Head of caudate nucleus (tissue), 42 donors: Measurements from ENCODE around the gene TGDS.
A peak's percentile ranks its signal among the peaks of the same experiment; 100 is the strongest.

Experiments
- DNase-seq, 42 donors: peaks; one replicate each; pipeline versions ENCODE4 v3.0.0 to v3.0.0-alpha.2; 2020 to 2021; ENCODE audit warnings: mixed read lengths in 7 of 42
- intact Hi-C: fragments of 100-400 bp; cut with DNase I; formaldehyde crosslinking; loops from one replicate; pipeline ENCODE4 v1.15.0; 2022

TGDS gene

GRCh38 chr13:94602467-94602866 is 6.5 kb upstream of the TGDS start:
- DNase-seq: no peak
- intact Hi-C loops: no loop called here

DNA sequence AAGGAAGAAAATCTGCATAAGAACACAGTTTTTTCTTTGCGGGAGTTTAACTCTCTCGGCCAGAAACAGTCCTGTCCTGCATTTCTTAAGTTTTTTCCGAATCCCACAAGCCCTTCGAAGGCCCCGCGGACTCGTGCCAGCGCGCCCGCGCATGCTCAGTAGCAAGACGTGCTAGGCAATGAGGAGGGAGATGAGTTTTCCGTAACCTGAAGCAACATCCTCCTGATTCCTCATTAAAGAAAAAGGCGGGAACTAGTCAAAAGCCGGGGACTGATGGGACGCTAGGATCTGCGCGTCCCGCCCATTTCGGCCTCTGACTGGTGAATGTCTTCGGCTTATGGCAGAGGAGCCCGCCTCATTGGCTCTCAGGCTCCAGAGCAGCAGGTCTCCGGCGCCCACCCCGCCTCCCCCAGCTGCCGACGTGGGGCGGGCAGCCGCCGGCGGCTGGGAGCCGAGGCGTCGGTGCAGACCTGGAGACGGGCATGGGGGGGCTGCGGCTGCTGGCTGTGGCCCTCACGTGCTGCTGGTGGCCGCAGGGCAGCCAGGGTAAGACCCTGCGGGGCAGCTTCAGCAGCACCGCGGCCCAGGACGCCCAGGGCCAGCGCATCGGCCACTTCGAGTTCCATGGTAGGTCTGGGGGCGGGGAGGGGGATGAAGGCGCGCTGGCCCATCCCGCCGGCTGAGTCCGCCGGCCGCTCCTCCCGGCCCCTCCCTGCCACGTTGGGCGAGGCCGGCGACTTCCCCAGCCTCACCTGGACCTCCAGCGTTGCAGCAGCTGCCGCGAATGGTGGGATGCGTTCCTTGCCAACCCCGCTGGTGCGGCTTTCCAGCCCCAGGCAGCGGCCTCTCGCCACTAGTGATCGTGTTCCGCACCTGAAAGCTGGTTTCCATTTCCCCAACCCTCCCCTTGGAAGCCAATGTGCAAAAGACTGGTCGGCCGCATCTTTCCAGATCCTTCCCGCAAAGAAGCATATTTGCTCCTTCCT is 5.8 kb upstream of the TGDS start, which contains the start of gene GPR180:
Gene GPR180, plus strand, starts transcription at position 412 of the 986 bp plus-strand sequence. Its CDS starts 71 bp downstream, at position 483.
- DNase-seq: peak; percentile 87 to 99 (median 97)
- intact Hi-C loops: loop anchor here (2.0 kb wide), 1 partner anchor 51 kb away; no protein-coding TSS in a partner anchor

GRCh38 chr13:94599877-94600276 is 3.9 kb upstream of the TGDS start:
- no peak for DNase-seq
- intact Hi-C loops: loop anchor here (2.0 kb wide), 1 partner anchor 49 kb away; no protein-coding TSS in a partner anchor

DNA sequence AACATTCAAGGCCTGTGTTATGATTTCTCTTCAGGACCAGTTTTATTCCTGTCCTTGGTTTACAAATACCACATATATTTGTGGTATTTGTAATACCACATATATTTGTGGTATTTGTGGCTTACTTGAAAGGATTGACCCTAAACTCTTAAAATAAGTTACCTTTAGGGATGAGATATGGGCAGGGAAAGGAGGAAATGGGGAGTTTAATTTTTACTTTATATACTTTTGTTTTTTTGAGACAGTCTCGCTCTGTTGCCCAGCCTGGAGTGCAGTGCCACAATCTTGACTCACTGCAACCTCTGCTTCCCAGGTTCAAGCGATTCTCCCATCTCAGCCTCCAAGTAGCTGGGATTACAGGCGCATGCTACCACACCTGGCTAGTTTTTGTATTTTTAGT is 2.3 kb upstream of the TGDS start:
- DNase-seq: no peak
- intact Hi-C loops: no loop called here

DNA sequence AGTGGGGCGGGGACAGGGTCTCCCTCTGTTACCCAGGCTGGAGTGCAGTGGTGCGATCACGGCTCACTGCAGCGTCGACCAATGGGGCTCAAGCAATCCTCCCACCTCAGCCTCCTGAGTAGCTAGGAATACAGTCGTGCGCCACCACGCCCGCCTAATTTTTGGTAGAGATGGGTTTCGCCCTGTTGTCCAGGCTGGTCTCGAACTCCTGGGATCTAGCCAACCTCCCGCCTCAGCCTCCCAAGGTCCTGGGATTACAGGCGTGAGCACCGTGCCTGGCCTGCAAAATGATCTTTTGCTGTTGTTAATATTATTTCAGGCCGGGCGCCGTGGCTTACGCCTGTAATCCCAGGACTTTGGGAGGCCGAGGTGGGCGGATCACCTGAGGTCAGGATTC is 621 bp upstream of the TGDS start:
- DNase-seq: peak in 5 of 42 donors; percentile 18 to 40 (median 24)
- intact Hi-C loops: no loop called here

DNA sequence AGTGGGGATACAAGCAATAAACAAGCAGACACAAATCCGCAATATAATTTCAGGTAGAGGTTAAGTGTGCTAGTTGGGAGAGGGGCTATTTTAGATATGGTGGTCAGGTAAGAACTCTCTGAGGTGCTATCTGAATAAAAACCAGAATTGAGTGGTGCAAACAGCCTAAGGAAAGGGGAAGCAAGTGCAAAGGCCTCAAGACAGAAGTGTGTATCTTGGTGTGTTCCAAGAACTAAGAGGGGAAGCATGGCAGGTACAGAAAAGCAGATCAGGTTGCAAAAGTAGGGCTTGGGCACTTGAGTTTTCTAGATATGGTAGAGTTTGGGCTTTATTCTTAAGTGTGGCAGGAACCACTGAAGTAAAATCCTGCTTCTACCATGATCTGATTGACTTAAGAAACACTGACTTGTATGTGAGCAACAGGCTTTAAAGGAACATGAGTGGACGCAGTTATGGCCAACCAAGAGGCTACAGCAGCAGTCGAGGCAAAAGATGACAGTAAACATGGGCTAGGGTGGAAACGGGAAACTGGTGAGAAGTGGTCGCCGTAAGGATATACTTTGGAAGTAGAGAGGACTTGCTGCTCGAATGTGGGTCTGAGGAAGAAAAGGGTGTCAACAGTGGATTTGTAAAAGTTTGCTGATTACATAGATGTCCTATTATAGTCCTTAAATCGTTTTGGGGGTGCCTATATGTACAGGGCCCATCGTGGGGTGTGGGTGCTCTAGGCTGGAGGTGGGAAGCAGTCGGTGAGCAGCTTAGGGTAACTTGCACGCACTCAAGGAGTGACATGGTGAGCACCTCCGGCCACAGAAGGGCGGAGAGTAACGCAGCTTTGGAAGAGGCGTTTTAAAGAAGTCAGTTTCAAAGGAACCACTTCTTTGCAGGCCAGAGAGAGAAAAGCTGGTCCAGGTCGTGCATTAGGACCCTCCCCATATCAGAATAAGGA is 677 bp downstream of the TGDS start:
- intact Hi-C loops: no loop called here
- DNase-seq: peak in 3 of 42 donors; percentile 21 to 52 (median 34)

GRCh38 chr13:94590744-94591143 is 5.2 kb downstream of the TGDS start:
- no peak for DNase-seq
- intact Hi-C loops: no loop called here

DNA sequence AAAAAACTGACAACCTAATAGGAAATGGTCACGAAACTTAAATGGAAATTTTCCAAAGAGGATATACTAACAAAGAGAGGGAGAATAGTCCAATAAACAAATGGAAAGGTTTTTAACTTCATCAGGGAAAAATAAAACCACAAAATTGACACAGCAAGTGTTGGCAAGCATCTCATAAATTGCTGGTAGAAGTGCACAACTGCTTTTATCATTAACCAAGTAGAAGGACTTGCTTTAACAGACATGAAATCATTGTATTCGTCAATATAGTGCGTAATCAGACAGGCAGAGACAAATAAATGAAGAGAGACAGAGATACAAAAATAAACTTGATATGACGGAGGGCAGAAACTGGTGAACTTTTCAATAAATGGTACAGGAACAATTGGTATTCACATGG is 7.4 kb downstream of the TGDS start:
- DNase-seq: no peak
- intact Hi-C loops: no loop called here

DNA sequence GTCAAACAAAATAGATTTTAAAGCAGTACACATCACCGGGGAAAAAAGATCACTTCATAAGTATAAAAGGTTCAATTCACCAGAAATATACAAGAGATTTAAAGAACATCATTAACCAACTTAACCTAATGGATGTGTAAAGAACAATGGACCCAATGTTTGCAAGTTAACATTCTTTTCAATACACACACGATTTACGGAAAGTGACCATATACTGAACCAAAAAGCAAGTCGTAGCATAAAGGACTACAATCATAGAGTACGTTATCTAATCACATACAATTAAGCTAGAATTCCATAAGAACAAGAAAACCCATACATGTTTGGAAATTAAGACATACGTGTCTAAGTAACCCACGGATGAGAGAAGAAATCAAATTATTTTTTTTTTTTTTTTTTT is 9.6 kb downstream of the TGDS start:
- intact Hi-C loops: no loop called here
- no peak for DNase-seq

GRCh38 chr13:94585543-94586101 is 10.3 kb downstream of the TGDS start:
- no peak for DNase-seq
- intact Hi-C loops: no loop called here

DNA sequence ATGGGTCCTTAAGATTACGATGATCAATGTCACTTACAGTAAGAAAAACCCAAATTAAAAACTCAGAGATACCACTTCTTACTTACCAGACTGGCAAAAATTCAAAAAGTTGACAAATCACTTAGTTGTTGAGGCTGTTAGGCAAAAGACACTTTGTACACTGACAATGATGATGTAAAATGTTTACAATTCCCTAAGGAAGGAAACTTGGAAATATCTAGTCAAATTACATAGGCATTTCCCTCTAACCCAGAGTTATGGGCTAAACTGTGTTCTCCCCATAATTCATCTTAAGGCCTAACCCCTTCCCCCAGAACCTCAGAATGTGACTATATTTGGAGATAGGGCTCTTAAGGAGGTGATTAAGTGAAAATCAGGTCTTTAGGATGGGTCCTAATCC is 12.0 kb downstream of the TGDS start:
- DNase-seq: no peak
- intact Hi-C loops: no loop called here

DNA sequence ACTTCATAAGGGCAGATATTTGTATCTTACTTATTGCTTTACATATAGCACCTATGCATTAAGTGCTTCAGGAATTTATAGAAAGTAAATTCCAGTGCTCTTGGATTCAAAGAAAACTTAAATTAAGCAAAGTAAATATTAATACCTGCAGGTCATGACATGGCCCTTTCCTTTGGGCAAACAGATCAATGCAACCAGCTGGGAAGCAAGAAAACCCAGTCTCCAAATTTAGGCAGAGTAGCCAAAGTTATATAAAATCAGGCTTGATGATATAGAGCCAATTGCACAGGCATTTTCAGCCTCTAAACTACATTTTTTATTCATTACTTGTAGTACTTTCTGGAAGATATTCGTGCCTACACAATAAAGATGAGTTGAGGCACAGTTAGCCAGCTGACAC is 16.9 kb downstream of the TGDS start:
- intact Hi-C loops: no loop called here
- DNase-seq: no peak

DNA sequence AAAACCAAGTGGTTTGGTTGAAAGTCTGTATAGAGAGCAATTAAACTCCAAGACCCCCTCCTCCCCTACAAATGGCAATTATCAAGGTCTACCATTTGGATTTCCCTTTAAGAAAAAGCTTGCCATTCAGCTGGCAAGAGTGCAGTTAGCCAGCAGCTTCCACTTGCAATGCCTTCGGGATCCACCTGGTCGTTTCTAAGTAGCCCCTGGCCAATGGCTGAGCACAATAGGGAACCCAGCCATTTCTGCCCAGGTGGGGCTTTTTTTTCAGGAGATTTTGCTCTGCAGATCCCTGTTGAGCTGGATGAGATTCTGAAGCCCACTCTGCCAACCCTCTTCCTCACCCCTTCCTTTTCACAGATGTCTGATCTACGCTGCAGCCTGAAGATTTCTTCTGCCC is 26.3 kb downstream of the TGDS start:
- no peak for DNase-seq
- intact Hi-C loops: no loop called here

DNA sequence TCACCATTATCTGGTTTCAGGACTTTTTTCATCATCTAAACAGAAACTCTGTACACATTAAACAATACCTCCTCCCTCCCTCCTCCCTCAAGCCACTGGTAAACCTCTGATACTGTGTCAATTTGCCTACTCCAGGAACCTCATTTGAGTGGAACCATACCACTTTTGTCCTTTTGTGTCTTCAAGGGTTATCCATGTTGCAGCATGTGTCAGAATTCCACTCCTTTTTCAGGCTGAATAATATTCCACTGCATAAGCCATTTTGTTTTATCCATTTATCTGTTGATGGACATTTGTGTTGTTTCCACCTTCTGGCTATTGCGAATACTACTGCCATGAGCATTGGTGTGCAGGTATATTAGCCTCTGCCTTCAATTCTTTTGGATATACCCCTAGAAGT is 27.5 kb downstream of the TGDS start:
- DNase-seq: no peak
- intact Hi-C loops: no loop called here

GRCh38 chr13:94567581-94567980 is 28.4 kb downstream of the TGDS start:
- no peak for DNase-seq
- intact Hi-C loops: no loop called here

DNA sequence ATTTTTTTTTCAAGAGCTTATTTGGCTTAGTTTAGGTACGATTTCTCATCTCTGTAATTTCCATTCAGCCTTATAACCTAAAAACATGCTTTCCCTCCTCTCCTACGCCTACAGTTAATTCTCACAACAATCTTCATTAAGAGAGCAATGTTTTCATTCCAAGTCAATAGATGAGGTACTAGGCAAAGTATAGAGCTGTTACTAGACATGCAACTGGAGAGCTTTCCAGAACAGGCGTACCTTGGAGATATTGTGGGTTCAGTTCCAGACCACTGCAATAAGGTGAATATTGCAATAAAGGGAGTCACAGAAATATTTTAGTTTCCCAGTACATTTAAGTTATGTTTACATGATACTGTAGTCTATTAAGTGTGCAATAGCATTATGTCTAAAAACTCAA is 34.8 kb downstream of the TGDS start:
- no peak for DNase-seq

DNA sequence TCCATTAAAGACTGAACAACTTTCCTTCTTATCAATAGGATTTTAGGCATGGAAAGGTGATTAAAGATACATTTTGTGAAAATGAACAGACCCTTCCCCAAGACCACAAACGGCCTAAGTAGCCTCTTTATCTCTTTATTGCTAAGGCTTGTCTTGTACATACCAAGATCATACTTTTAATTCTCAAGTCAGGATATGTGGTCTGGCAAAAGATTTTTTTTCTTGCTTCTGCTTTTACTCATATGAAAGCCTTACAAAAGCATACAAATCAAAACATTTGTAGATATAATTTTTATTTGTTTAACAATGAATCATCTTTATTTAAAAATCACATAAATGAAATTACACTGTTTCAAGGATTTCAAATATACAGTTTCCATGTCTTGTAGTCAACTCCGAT is 35.8 kb downstream of the TGDS start:
- DNase-seq: no peak
- intact Hi-C loops: no loop called here

More for the DNA sequence above, 34.8 kb downstream of the TGDS start:
- intact Hi-C loops: no loop called here

GRCh38 chr13:94559222-94559795 is 36.6 kb downstream of the TGDS start:
- intact Hi-C loops: no loop called here
- no peak for DNase-seq

DNA sequence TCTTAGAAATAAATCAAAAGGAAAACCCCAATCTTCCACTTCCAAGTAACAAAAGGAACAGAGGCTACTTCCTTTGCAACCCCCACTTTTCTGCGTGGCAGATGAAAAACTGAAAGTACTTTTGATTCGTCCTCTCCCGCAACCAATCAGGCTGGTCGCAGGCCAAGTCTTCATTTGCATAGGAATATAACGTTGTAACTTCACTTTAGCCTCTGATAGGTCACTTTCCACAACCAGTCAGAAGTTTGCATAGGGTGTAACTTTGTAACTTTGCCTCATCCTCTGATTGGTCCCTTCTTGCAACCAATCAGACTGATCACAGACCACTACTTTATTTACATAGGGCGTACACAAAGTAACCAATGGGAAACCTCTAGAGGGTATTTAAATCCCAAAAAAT is 37.2 kb downstream of the TGDS start:
- DNase-seq: no peak
- intact Hi-C loops: no loop called here
